GM13977 (cell line): ENCODE results near the gene RASAL2.

Experiments
- DNase-seq: peaks from one replicate; pipeline ENCODE4 v3.0.0; 2012; ENCODE audit warnings: low spot score
- in situ Hi-C: fragments of 300-500 bp; cut with MboI; formaldehyde crosslinking; loops from one replicate; pipeline ENCODE4 v1.12.0; 2022; ENCODE audit warnings: low sequenced_read_pairs, low pct_unique_long_range_greater_than_20kb, mixed read lengths, inconsistent platforms; ENCODE audit not compliant: unreplicated experiment
- TF ChIP-seq, protein P1 (sequence below): IDR thresholded peaks from 2 replicates; pipeline ENCODE4 v1.5.1; 2012; ENCODE audit warnings: mild to moderate bottlenecking, control low read depth; ENCODE audit not compliant: insufficient read depth; ENCODE audit errors: extremely low read depth, missing control alignments

The RASAL2 gene

DNA sequence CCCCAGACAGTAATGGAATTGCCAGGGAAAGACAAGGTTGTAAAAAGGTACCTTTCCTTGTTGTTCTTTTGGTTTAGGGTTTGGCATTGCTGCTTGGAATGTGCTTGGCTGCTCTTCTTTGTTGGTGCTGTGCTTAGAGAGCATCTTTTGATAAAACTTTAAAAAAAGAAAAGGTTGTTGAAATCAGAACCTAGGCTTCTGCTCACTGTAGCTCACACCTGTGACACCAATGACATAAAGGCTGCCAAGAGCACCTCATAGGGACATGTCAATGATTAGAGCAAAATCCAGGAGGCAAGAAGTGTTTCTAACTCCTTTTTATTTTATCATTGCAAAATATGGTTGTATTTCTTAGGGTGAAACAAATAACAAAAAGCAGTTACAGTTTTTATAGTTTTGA is 373.9 kb downstream of the RASAL2 start:
- in situ Hi-C loops: no loop called here
- DNase-seq: no peak
- TF ChIP-seq, protein P1, sequence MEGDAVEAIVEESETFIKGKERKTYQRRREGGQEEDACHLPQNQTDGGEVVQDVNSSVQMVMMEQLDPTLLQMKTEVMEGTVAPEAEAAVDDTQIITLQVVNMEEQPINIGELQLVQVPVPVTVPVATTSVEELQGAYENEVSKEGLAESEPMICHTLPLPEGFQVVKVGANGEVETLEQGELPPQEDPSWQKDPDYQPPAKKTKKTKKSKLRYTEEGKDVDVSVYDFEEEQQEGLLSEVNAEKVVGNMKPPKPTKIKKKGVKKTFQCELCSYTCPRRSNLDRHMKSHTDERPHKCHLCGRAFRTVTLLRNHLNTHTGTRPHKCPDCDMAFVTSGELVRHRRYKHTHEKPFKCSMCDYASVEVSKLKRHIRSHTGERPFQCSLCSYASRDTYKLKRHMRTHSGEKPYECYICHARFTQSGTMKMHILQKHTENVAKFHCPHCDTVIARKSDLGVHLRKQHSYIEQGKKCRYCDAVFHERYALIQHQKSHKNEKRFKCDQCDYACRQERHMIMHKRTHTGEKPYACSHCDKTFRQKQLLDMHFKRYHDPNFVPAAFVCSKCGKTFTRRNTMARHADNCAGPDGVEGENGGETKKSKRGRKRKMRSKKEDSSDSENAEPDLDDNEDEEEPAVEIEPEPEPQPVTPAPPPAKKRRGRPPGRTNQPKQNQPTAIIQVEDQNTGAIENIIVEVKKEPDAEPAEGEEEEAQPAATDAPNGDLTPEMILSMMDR: no peak

GRCh38 chr1:178470411-178470960 is 376.6 kb downstream of the RASAL2 start:
- DNase-seq: no peak
- TF ChIP-seq, protein P1: no peak
- in situ Hi-C loops: no loop called here

GRCh38 chr1:178472531-178472930 is 378.6 kb downstream of the RASAL2 start:
- DNase-seq: no peak
- TF ChIP-seq, protein P1: no peak
- in situ Hi-C loops: no loop called here

DNA sequence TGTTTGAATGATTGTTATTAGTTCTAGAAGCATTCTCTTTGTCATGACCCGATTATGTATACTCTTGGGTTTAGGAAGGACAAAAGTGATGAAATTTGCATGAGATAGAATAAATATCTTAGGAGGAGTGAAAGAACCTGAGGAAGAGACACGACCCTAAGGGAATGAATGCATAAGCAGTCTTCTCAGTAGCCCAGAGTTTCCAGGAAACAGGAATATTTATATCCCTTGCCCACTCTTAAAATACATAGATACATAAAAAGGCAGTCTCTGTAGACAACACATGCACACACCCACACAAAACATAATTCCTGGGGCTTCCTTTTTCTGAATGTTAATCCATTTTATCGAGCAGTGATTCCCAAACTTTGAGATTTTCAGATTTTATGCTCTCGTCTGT is 383.5 kb downstream of the RASAL2 start:
- no peak for DNase-seq
- in situ Hi-C loops: no loop called here
- TF ChIP-seq, protein P1: no peak

DNA sequence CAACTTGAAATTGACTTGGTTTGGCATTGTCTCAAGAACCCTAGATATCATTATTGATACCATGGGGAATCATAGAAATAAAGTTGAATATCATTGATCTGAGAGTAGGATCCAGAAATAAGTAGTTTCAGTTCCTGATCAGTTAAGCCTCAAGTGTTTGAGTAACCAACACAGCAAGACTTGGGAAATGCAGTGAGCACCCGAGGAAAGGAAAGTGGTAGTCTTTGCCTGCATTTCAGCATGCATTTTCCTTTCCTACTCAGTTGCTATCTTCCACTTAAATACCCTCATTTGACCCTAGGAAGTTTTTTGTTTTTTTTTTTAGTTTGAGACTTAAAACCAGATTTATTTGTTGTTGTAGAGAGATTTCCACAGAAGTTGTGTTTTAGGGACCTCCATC is 383.9 kb downstream of the RASAL2 start:
- TF ChIP-seq, protein P1: no peak
- in situ Hi-C loops: no loop called here
- no peak for DNase-seq

GRCh38 chr1:178483251-178483957 is 389.5 kb downstream of the RASAL2 start:
- in situ Hi-C loops: no loop called here
- no peak for DNase-seq
- TF ChIP-seq, protein P1: no peak
